Loucy (cell line): ENCODE measurements around the gene BTAF1.

Experiments
- CTCF ChIP-seq: fragments of 200-600 bp; sonication (generic); conservative IDR thresholded peaks from 2 replicates; pipeline ENCODE4 v1.5.1; 2014; ENCODE audit warnings: mild to moderate bottlenecking, antibody characterized with exemption, low read length
- EZH2phosphoT487 ChIP-seq: fragments of 200-600 bp; IDR thresholded peaks from 2 replicates; pipeline ENCODE4 v1.6.1; 2018; ENCODE audit warnings: antibody characterized with exemption, mild to moderate bottlenecking, moderate library complexity, borderline replicate concordance

- TF ChIP-seq CTCF (no peak), EZH2phosphoT487 (no peak)
These were observed 53.9 kb downstream of the BTAF1 start for GRCh38 chr10:91977491-91977890.
